A673 (cell line): ENCODE data around the gene TMEFF2. TPM values are rescaled to one million over a fixed set of nuclear protein-coding genes. Genes with fewer than 3 reads are reported as not detected.

ENCODE experiments used
- BruUV-seq: library from RNA; stranded (reverse); fragments of 400-500 nt; replicated peaks from 2 replicates; lab custom pipeline; 2021; lab: Mats Ljungman, UMichigan
- CTCF ChIA-PET: fragments of 300-600 bp; sonication (Branson Sonifier 250); formaldehyde crosslinking; loops from one replicate; lab custom pipeline; 2022; ENCODE audit warnings: antibody characterized with exemption; lab: Charles Lee
- POLR2A ChIA-PET: fragments of 300-600 bp; sonication (Branson Sonifier 250); formaldehyde crosslinking; loops from one replicate; lab custom pipeline; 2022; ENCODE audit warnings: antibody characterized with exemption; ENCODE audit not compliant: low non-redundant PET; lab: Charles Lee
- DNase-seq: peaks from one replicate; pipeline ENCODE4 v3.0.0-alpha.2; 2015; ENCODE audit warnings: low spot score
- H3K27ac ChIP-seq: fragments of 200-600 bp; sonication (generic); 2 replicates; pipeline ENCODE4 v1.5.1; 2016; ENCODE audit warnings: mixed run types, low read depth, mild to moderate bottlenecking, mixed read lengths, antibody characterized with exemption, low read length; ENCODE audit not compliant: poor library complexity, severe bottlenecking
- H3K27me3 ChIP-seq: fragments of 200-600 bp; sonication (generic); replicated peaks from 2 replicates; pipeline ENCODE4 v1.6.1; 2017; ENCODE audit warnings: mixed run types, low read depth, mild to moderate bottlenecking, mixed read lengths, antibody characterized with exemption, low read length; ENCODE audit not compliant: insufficient read depth, poor library complexity
- H3K36me3 ChIP-seq: fragments of 200-600 bp; sonication (generic); 2 replicates; pipeline ENCODE4 v1.6.1; 2016; ENCODE audit warnings: mixed run types, mild to moderate bottlenecking, mixed read lengths, antibody characterized with exemption, low read length; ENCODE audit not compliant: insufficient read depth, poor library complexity, severe bottlenecking
- H3K4me1 ChIP-seq: fragments of 200-600 bp; sonication (generic); 2 replicates; pipeline ENCODE4 v1.6.1; 2017; ENCODE audit warnings: mixed run types, mild to moderate bottlenecking, mixed read lengths, antibody characterized with exemption, low read length; ENCODE audit not compliant: insufficient read depth, poor library complexity, severe bottlenecking
- H3K4me3 ChIP-seq: fragments of 200-600 bp; sonication (generic); 2 replicates; pipeline ENCODE4 v1.5.1; 2016; ENCODE audit warnings: low read depth, mixed run types, mild to moderate bottlenecking, mixed read lengths, low read length; ENCODE audit not compliant: poor library complexity, severe bottlenecking
- H3K9me3 ChIP-seq: fragments of 200-600 bp; sonication (generic); 2 replicates; pipeline ENCODE4 v1.6.1; 2016; ENCODE audit warnings: mixed run types, low read depth, mild to moderate bottlenecking, mixed read lengths, antibody characterized with exemption, low read length; ENCODE audit not compliant: poor library complexity, severe bottlenecking
- EZH2 ChIP-seq: fragments of 200-600 bp; sonication (generic); IDR thresholded peaks from 2 replicates; pipeline ENCODE4 v1.6.1; 2017; ENCODE audit warnings: borderline replicate concordance, low read depth, mild to moderate bottlenecking, mixed read lengths, antibody characterized with exemption, low read length; ENCODE audit not compliant: poor library complexity, severe bottlenecking
- intact Hi-C: fragments of 100-400 bp; cut with micrococcal nuclease; formaldehyde crosslinking; loops from one replicate; pipeline ENCODE4 v1.10.0; 2022; ENCODE audit not compliant: unreplicated experiment
- total RNA-seq: library from RNA; stranded (reverse); gene quantifications from 2 replicates; pipeline ENCODE4 v1.2.3, GENCODE V29; 2021
- TF ChIP-seq, protein P1 (sequence below): fragments of 300-800, 200-600 bp; sonication (generic); conservative IDR thresholded peaks from 2 replicates; pipeline ENCODE4 v1.5.1; 2017; ENCODE audit warnings: low read depth, mild to moderate bottlenecking, antibody characterized with exemption, low read length, moderate library complexity, mixed read lengths

The TMEFF2 gene
- total RNA-seq, 1 experiment from 2014 or later: 7.0 TPM

GRCh38 chr2:191991442-191991841 lies 203.3 kb downstream of the TMEFF2 start:
- ChIA-PET POLR2A (no interaction called here), CTCF (no interaction called here)

DNA sequence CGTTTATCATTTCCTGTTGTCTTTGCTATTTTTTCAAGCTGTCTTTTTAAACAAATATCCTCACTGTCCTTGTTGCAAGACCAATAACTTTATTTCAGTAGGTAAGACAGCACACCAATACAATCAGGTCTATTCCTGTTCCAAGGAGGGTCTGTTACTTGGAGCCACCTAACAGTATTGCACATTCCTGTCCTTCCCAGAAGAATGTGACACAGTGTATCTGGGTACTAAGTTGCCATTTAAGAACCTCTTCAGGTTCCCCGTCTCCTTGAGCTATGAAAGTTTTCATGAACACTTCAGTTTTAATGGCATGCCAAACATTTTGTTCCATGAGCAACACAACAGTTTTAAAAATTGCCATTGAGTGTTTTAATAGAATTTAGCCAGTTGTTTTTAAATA lies 209.0 kb downstream of the TMEFF2 start:
- ChIA-PET POLR2A (interaction anchor here (0.7 kb wide), 1 partner anchor 14 kb away, joined by 3 read pairs; no protein-coding TSS in a partner anchor), CTCF (no interaction called here)
- Histone ChIP-seq H3K9me3 (no peaks in the 10 kb centered on the region), H3K36me3 (no peaks in the 10 kb centered on the region), H3K27ac (no peak overlapping the region), H3K4me1 (peaks cover 4% of the 10 kb centered on the region), H3K27me3 (no peaks in the 10 kb centered on the region), H3K4me3 (no peak overlapping the region)
- TF ChIP-seq EZH2: no peak
- TF ChIP-seq, protein P1, sequence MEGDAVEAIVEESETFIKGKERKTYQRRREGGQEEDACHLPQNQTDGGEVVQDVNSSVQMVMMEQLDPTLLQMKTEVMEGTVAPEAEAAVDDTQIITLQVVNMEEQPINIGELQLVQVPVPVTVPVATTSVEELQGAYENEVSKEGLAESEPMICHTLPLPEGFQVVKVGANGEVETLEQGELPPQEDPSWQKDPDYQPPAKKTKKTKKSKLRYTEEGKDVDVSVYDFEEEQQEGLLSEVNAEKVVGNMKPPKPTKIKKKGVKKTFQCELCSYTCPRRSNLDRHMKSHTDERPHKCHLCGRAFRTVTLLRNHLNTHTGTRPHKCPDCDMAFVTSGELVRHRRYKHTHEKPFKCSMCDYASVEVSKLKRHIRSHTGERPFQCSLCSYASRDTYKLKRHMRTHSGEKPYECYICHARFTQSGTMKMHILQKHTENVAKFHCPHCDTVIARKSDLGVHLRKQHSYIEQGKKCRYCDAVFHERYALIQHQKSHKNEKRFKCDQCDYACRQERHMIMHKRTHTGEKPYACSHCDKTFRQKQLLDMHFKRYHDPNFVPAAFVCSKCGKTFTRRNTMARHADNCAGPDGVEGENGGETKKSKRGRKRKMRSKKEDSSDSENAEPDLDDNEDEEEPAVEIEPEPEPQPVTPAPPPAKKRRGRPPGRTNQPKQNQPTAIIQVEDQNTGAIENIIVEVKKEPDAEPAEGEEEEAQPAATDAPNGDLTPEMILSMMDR: no peak
- BruUV-seq: no TSS peak
- intact Hi-C loops: no loop called here
- DNase-seq: no peak

More at GRCh38 chr2:191991442-191991841, 203.3 kb downstream of the TMEFF2 start:
- BruUV-seq: no TSS peak
- Histone ChIP-seq H3K4me1 (no peaks in the 10 kb centered on the region), H3K27me3 (no peaks in the 10 kb centered on the region), H3K27ac (no peak overlapping the region), H3K4me3 (no peak overlapping the region), H3K36me3 (no peaks in the 10 kb centered on the region), H3K9me3 (no peaks in the 10 kb centered on the region)
- no peak for DNase-seq
- TF ChIP-seq EZH2: no peak
- TF ChIP-seq, protein P1: no peak
- intact Hi-C loops: no loop called here

- no peaks in the 10 kb centered on the region for H3K36me3 ChIP-seq
- intact Hi-C loops: no loop called here
- TF ChIP-seq EZH2: no peak
- TF ChIP-seq, protein P1: no peak
- H3K27me3 ChIP-seq: no peaks in the 10 kb centered on the region
- no peak overlapping the region for H3K4me3 ChIP-seq
- ChIA-PET CTCF (no interaction called here), POLR2A (no interaction called here)
- peaks cover 4% of the 10 kb centered on the region for H3K4me1 ChIP-seq
- H3K27ac ChIP-seq: no peak overlapping the region
- peak; percentile 22 for DNase-seq
- BruUV-seq: no TSS peak
- H3K9me3 ChIP-seq: no peaks in the 10 kb centered on the region
Observed at GRCh38 chr2:191983591-191983990, 211.1 kb downstream of the TMEFF2 start.
